Measurements from ENCODE around the gene C5AR2.
"Not testable (repeated sequence)": the region's sequence is repeated elsewhere in the genome, so short reads cannot be mapped to it uniquely, and the experiment has no call there.

Gene C5AR2

DNA sequence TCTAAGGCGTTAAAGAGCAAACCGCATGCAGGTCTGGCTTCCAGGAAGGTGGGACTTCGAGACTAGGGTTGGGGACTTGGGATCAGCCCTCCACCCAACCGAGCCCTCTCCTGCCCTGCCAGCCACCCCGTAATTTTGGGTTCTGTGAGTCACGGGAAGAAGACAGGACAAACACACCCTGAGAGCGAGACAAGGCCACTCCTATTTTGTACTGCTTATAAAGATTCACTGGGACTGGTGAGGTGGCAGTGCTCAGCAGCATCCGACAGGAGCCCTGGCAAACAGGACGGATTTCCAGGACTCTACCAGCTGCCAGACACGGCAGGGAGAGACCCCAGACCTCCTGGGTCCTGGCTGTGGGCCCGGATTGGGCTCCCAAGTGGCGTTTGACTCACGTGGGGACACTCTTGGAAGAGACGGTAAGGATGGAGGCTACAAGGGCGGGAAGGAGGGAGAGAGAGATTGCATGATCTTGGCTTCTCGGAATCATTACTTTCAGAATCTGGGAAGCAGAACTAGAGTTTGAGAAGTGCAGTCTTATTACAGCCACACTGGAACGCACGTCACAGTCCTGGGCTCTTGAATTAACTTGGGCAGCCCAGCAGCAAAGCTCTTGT lies at the start of gene C5AR2:
Gene C5AR2 (plus strand): TSS at position 245 of the 617 bp plus-strand sequence. CDS start 8,625 bp downstream, outside the sequence.
- peak; percentile 54 for DNase-seq (ENCODE audit: low spot score)

DNA sequence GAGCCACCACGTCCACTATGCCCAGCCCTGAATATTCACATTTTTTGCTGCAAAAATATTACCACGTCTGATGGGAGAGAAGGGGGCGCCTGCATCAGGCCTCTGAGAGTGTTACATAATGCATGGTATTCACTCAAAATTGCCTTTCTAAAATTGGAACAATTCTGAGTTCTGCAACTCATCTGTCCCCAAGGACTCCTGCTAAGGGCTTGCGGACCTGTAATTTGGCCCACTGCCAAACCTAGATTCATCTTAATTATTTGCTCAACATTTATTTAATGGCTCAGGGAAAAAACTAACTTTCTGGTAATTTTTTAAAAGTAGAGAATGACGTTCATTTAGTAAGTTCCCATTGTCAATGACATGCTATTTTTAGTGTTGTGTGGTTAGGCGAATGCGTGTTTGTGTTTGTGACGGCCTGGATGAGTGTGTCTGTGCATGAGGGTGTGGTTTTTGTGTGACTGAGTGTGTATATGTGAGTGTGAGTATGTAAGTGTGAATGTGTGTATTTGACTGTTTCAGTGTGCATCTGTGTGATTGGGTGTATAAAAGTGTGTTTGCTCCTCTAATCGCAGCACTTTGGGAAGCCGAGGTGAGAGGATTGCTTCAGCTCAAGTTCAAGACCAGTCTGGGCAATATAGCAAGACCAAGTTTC lies 48.4 kb upstream of the C5AR2 start:
- no peak for DNase-seq (ENCODE audit: low spot score)

DNA sequence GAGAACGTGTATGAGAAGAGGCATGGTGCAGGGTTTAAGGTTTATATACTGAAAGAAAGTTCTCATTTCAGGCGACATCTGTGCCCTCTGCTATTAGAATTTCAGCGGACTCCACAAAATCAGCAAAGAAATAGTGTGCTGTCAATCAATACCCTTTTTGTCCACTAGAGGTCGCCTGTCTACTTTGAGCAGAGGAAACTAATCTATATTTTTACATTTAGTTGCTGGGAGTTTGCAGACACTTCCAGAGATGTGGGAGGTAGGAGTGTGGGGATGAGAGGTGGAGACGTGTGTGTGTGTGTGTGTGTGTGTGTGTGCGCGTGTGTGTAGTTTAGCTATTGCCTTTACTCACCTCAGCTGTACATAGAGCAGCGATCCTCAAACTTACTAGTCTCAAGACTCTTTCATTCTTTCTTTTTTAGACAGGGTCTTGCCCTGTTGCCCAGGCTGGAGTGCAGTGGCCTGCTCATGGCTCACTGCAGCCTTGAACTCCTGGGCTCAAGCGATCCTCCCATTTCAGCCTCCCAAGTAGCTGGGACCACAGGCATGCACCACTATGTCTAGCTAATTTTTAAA lies 47.6 kb upstream of the C5AR2 start:
- peak; percentile 67 for DNase-seq (ENCODE audit: low spot score)

DNA sequence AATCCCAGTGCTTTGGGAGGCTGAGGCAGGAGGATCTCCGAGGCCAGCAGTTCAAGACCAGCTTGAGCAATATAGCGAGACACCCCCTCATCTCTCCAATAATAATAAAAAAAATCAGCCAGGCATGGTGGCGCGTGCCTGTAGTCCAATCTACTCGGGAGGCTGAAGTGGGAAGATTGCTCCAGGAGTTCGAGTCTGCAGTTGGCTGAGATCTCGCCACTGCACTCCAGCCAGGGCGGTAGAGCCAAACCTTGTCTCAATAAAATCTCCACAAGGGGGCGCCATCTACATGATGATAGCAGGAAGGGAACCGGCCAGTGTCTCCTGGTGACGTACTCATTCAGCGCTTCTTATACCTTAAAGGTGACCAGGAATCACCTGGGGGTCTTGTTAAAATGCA lies 35.9 kb upstream of the C5AR2 start:
- peak; percentile 78 for DNase-seq (ENCODE audit: low spot score)

DNA sequence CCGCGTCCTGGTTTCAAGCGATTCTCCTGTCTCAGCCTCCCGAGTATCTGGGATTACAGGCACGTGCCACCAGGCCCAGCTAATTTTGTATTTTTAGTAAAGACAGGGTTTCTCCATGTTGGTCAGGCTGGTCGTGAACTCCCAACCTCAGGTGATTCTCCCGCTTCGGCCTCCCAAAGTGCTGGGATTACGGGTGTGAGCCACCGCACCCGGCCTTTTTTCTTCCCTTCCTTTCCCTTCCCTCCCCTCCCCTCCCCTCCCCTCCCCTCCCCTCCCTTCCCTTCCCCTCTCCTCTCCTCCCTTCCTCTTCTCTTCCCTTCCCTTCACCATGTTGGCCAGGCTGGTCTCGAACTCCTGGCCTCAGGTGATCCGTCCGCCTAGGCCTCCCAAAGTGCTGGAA lies 31.1 kb upstream of the C5AR2 start:
- not testable (repeated sequence) for DNase-seq (ENCODE audit: low spot score)

DNA sequence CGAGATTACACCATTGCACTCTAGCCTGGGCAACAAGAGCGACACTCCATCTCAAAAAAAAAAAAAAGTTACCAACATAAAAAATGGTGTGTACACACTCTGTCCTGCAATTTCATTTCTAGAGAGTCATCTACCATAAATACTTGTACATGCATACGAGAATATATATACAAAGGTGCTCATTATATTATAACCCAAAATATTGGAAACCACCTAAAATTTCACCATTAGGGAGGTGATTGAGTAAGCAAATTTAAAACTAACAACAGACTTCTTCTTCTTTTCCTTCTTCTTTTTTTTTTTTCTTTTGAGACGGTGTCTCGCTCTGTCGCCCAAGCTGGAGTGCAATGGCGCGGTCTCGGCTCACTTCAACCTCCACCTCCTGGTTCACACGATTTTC lies 29.7 kb upstream of the C5AR2 start:
- DNase-seq (ENCODE audit: low spot score) = no peak

DNA sequence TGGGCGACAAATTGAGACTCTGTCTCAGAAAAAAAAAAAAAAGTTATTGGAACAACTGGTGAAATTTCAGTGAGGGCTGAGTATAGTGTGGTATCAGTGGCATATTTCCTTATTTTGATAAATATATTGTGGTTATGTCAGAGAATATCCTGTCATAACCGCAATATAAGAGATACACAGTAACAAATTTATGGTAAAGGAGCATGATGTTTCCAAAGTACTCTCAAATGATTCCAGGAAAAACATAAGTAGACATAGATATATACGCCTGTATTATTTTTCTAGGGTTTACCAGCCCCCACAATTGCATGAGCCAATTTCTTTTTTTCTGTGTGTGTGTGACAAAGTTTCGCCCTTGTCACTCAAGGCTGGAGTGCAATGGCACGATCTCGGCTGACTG lies 28.0 kb upstream of the C5AR2 start:
- DNase-seq (ENCODE audit: low spot score) = no peak

DNA sequence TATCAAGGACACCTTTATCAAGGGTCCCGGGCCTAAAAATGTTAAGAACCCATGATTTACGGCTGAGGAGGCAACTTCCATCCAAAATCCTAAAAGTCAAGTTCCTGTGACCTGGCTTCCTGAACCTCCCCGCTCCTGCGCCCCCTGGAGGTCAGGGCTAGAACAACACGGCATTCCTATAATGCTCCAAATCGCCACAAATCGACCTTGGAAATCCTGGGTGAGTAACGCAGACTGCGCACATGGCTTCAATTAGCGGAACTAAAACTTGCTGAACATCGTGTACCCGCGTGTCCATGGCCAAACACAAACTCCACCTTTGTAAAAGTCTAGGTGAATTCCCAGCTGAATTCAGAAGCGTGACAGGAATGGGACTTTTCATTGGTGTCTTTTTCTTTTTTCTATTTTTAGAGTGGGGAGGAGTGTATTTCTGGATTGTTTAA lies 26.6 kb upstream of the C5AR2 start:
- peak; percentile 50 for DNase-seq (ENCODE audit: low spot score)

DNA sequence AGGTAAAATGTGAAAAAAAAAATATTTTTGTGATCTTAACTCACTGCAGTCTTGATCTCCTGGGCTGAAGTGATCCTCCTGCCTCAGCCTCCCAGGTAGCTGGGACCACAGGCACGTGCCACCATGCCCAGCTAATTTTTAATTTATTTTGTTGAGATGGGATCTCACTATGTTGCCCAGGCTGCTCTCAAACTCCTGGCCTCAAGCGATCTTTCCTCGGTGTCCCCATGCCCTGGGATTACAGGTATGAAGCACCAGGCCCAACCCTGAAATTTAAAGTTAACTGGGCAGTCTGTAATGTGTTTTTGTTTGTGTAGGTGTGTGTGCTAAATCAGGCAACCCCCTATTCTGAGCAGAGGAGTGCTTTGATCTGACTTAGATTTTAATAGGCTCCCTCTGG lies 25.7 kb upstream of the C5AR2 start:
- DNase-seq (ENCODE audit: low spot score) = no peak

DNA sequence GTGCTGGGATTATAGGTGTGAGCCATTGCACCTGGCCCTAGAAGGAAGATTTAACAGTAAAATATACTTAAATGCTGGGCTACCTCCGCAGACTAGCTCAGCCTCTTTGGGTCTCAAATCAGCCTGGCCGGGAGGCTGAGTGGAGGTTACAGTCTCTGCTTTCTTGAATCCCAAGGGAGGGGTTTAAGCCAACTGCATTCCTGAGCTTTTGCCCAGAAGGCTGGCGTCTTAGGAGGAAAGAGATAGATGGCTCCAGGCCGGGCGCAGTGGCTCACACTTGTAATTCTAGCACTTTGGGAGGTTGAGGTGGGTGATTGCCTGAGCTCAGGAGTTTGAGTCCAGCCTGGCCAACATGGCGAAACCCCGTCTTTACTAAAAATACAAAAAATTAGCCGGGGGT lies 22.9 kb upstream of the C5AR2 start:
- DNase-seq (ENCODE audit: low spot score) = no peak

DNA sequence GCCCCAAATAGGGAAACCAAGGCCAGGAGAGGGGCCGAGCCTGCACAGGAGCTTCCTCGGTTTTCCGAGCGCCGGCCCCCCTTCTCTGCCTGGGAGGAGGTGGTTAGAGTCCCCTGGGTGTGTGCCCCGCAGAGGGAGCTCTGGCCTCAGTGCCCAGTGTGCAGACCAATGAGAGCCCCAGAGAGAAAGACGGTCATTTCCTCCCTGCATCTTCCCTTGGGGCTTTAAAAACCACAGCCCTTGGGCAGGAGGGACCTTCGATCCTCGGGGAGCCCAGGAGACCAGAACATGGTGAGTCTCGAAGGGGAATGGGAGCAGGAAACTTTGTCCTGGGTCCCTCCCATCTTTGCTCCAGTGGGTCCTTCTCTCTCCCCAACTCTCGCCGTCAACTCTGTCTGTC lies 22.4 kb upstream of the C5AR2 start, which contains the start of gene C5AR1:
Gene C5AR1 (plus strand): TSS at position 254 of the 400 bp plus-strand sequence. CDS start 35 bp downstream, at position 289.
- peak; percentile 58 for DNase-seq (ENCODE audit: low spot score)

DNA sequence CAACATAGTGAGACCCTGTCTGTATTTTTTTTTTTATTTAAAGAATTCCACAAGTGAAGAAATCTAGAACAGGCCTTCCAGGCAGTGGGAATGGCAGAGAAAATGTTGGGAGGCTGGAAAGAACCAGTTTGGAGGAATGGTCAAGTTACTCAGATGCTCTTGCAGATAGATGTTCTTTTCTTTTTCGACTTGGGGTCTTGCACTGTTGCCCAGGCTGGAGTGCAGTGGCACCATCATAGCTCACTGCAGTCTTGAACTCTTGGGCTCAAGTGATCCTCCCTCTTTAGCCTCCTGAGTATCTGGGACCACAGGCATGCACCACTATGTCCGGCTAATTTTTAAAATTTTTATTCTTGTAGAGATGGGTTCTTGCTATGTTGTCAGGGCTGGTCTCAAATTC lies 21.7 kb upstream of the C5AR2 start:
- DNase-seq (ENCODE audit: low spot score) = no peak

DNA sequence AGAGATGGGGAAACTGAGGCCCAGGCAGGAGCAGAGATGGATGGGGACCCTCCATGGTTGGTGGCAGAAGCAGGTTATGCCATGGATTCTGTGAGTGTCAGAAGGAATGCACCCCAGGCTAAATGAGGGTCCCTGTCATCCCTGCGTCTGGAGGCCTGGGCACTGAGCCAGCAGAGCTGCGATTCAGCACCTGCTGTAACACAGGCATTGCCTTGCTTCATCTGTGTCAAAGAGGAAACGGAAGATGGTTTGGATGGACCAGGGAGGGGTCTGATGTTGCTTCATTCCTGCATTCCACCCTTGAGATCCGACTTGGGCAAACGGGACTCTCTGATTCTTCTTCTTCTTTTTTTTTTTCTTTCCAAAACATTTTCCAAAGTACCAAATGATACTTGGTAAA lies 21.2 kb upstream of the C5AR2 start:
- peak; percentile 31 for DNase-seq (ENCODE audit: low spot score)

DNA sequence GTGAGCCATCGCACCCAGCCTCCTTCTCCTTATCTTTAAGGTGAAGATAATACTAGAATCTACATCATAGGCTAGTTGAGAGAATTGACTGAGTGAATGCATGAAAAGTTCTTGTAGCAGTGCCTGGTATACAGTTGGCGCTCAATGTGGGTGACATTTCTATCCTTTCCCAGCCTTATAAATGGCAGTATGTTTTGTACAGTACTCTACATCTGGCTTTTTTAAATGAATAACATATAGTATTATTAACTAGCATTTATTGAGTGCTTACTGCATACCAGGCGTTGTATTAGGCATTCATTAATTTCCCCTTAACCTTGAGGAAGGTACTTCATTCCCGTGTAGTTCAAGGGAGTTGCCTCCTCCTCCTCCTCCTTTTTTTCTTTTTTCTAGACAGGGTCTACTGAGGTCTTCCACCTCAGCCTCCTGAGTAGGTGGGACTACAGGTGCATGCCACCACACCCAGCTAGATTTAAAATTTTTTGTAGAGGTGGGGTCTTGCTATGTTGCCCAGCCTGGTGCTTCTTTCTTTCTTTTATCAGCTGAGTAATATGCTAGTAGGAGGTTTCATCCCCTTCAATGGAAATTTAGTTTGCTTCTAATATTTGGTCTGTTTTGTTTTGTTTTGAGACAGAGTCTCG lies 19.5 kb upstream of the C5AR2 start:
- DNase-seq (ENCODE audit: low spot score) = no peak

DNA sequence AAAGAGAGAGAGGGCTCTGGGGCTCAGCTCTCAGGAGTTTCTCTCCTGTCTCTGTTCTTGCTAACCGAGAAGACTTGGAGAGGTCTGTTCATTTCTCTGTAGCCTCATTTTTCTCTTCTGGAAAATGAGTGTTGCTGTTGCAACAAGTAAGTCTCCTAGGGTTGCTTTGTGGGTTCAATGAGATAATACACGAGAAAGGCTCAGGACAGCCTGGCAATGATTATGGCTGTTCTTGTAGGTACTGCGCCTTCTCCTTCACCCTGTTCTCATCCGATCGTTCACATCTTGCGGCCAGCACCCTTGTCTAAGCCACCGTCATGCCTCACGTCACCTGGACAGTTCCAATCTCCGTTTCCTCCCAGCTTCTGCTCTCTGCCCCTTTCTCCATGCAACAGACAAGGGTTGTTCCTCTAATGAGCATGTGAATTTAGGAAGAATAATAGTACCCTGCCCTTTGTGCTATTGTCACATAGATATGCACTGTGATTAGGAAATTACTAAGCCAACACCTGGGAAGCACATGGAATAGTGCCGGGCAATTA lies 18.1 kb upstream of the C5AR2 start:
- no peak for DNase-seq (ENCODE audit: low spot score)

DNA sequence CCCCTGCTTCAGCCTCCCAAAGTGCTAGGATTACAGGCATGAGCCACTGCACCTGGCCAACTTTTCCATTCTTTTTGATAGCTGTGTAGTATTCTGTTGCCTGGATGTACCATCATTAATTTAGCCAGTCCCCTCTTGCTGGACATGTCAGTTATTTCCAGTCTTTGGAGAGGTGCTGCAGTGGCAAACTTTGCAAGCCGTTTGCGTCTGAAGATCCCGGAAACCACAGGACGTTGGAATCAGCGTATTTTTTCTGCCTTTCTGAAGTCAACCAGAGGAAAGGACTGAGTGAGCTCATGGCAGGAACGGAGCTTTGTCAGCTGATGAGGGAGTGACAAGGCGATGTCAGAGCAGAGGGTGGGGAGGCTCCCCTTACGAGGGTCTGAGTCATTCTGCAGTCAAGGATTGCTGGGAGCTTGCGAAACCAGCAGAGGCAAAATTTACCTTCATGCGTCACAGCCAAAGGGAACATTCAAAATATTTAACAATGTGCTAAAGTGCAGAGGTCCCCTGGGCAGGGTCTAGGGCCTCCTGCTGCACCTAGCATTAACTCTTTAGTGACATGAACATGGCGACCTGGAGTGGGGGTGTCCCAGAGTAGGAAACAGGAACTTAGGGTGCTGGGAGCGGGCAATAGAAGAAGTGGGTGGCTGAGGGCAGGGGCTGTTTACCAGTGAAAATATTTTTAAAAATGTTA lies 16.7 kb upstream of the C5AR2 start:
- peak; percentile 76 for DNase-seq (ENCODE audit: low spot score)

DNA sequence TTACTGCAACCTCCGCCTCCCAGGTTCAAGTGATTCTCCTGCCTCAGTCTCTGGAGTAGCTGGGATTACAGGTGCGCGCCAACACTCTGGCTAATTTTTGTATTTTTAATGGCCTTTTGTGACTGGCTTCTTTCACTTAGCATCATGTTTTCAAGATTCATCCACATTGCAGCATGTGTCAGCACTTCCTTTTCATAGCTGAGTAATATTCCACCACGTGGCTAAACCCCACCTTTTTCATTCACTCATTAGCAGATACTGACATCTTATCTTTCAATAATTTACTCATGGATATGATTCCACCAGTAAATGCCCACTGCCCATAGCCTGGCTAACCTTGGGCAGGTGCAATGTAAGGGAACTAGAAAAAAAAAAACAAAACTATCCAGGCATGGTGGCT lies 15.5 kb upstream of the C5AR2 start:
- no peak for DNase-seq (ENCODE audit: low spot score)

DNA sequence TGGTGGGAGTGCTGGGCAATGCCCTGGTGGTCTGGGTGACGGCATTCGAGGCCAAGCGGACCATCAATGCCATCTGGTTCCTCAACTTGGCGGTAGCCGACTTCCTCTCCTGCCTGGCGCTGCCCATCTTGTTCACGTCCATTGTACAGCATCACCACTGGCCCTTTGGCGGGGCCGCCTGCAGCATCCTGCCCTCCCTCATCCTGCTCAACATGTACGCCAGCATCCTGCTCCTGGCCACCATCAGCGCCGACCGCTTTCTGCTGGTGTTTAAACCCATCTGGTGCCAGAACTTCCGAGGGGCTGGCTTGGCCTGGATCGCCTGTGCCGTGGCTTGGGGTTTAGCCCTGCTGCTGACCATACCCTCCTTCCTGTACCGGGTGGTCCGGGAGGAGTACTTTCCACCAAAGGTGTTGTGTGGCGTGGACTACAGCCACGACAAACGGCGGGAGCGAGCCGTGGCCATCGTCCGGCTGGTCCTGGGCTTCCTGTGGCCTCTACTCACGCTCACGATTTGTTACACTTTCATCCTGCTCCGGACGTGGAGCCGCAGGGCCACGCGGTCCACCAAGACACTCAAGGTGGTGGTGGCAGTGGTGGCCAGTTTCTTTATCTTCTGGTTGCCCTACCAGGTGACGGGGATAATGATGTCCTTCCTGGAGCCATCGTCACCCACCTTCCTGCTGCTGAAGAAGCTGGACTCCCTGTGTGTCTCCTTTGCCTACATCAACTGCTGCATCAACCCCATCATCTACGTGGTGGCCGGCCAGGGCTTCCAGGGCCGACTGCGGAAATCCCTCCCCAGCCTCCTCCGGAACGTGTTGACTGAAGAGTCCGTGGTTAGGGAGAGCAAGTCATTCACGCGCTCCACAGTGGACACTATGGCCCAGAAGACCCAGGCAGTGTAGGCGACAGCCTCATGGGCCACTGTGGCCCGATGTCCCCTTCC lies 11.8 kb upstream of the C5AR2 start:
- no peak for DNase-seq (ENCODE audit: low spot score)

DNA sequence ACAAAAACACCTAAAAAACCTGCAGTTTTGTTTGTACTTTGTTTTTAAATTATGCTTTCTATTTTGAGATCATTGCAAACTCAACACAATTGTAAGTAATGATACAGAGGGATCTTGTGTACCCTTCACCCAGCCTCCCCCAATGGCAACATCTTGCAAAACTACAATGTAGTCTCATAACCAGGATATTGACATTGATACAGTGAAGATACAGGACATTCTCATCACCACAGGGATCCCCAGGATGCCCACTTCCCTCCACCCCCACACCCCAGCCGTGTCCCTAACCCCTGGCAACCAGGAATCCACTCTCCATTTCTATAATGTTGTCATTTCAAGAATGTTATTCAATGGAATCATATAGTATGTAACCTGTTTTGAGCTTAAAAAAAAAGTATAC lies 10.3 kb upstream of the C5AR2 start:
- no peak for DNase-seq (ENCODE audit: low spot score)

DNA sequence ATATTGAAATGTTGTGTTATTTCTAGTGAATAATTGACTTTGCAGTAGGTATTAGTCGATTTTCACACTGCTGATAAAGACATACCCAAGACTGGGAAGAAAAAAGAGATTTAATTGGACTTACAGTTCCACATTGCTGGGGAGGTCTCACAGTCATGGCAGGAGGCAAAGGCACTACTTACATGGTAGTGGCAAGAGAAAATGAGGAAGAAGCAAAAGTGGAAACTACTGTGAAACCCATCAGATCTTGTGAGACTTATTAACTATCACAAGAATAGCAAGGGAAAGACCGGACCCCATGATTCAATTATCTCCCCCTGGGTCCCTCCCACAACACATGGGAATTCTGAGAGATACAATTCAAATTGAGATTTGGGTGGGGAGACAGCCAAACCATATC lies 9.9 kb upstream of the C5AR2 start:
- peak; percentile 25 for DNase-seq (ENCODE audit: low spot score)

DNA sequence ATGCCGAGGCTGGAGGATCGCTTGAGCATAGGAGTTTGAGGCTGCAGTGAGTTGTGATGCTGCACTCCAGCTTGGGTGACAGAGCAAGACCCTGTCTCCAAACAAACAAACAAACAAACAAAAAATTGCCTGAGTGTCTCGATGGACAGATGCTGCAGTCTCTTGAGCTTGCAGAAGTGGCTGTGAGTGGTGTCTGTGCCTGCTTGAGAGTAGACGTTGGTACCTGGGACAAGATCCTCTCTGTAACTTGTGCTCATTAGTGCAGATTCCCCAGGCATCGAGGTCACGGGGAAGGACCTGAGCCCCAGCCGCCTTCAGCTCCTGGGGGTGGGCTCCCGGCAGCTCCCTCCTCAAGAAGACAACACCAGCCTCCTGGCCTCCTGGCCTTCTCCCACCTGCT lies 8.6 kb upstream of the C5AR2 start:
- DNase-seq (ENCODE audit: low spot score) = no peak

Data from Ammon's horn (tissue), 1 donor.